IMR-90 (cell line): ENCODE measurements around the gene RPUSD1.

Experiments
- BHLHE40 ChIP-seq: fragments of 150-350 bp; IDR thresholded peaks from 2 replicates; pipeline ENCODE4 v1.6.1; 2016; ENCODE audit warnings: mild to moderate bottlenecking, low read depth, low read length
- CEBPB ChIP-seq: IDR thresholded peaks from 2 replicates; pipeline ENCODE4 v1.6.1; 2012; ENCODE audit warnings: low read depth, low read length, improper control_type of control experiment
- FOS ChIP-seq: fragments of 150-350 bp; IDR thresholded peaks from 2 replicates; pipeline ENCODE4 v1.6.1; 2016; ENCODE audit warnings: low read depth, low read length
- MAZ ChIP-seq: IDR thresholded peaks from 2 replicates; pipeline ENCODE4 v1.6.1; 2012; ENCODE audit warnings: low read depth, mild to moderate bottlenecking, low read length, improper control_type of control experiment, moderate library complexity, borderline replicate concordance
- MXI1 ChIP-seq: IDR thresholded peaks from 2 replicates; pipeline ENCODE4 v1.6.1; 2012; ENCODE audit warnings: low read depth, mild to moderate bottlenecking, low read length, moderate library complexity, borderline replicate concordance
- NFE2L2 ChIP-seq: fragments of 150-350 bp; IDR thresholded peaks from 2 replicates; pipeline ENCODE4 v1.6.1; 2016; ENCODE audit warnings: low read depth, mild to moderate bottlenecking, low read length
- POLR2A ChIP-seq: IDR thresholded peaks from 2 replicates; pipeline ENCODE4 v1.6.1; 2012; ENCODE audit warnings: mild to moderate bottlenecking, low read depth, low read length
- RCOR1 ChIP-seq: IDR thresholded peaks from 2 replicates; pipeline ENCODE4 v1.6.1; 2012; ENCODE audit warnings: mild to moderate bottlenecking, low read length, improper control_type of control experiment; ENCODE audit not compliant: insufficient replicate concordance
- RFX5 ChIP-seq: IDR thresholded peaks from 2 replicates; pipeline ENCODE4 v1.8.0; 2012; ENCODE audit warnings: low read depth, mild to moderate bottlenecking, low read length, moderate library complexity
- SMC3 ChIP-seq: fragments of 150-350 bp; IDR thresholded peaks from 2 replicates; pipeline ENCODE4 v1.6.1; 2016; ENCODE audit warnings: low read depth, mild to moderate bottlenecking, antibody characterized with exemption, low read length, moderate library complexity
- TF ChIP-seq, protein P1 (sequence below): conservative IDR thresholded peaks from 2 replicates; pipeline ENCODE4 v1.5.1; 2012; ENCODE audit warnings: mild to moderate bottlenecking, low read depth, low read length, improper control_type of control experiment
- TF ChIP-seq, protein P2 (sequence below): fragments of 150-350 bp; IDR thresholded peaks from 2 replicates; pipeline ENCODE4 v1.6.1; 2016; ENCODE audit warnings: low read depth, mild to moderate bottlenecking, low read length, moderate library complexity, borderline replicate concordance

DNA sequence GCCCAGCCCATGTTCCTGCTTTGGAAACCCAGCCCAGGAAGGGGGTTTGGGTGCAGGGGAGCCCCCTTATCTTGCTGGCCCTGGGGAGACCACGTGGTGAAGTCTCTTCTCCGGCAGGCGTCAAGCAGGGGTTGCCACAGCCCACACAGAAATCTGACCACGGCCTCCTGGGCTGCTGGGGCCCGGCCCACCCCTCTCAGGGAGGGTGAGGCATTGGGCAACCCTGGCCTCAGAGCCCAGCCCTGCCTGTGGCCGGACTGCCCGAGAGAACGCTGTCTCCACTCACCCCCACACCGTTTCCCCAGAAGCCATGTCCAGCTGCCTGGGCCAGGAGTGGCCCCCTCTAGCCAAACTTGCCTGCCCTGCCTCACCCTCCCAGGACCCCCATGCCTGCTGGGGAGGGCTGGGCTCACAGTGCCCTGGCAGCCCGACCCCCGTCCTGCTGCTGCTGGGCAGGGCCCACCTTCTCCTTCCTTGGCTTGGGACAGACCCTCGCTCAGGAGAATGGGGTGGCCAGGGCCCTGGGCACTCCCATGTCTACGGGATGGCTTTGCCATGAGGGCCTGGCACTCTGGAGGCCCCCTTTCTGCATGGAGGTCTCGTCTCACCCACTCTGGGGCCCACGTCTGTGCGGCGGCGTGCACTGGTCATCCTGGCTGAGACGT is 6.7 kb downstream of the RPUSD1 start:
- TF ChIP-seq, protein P1, sequence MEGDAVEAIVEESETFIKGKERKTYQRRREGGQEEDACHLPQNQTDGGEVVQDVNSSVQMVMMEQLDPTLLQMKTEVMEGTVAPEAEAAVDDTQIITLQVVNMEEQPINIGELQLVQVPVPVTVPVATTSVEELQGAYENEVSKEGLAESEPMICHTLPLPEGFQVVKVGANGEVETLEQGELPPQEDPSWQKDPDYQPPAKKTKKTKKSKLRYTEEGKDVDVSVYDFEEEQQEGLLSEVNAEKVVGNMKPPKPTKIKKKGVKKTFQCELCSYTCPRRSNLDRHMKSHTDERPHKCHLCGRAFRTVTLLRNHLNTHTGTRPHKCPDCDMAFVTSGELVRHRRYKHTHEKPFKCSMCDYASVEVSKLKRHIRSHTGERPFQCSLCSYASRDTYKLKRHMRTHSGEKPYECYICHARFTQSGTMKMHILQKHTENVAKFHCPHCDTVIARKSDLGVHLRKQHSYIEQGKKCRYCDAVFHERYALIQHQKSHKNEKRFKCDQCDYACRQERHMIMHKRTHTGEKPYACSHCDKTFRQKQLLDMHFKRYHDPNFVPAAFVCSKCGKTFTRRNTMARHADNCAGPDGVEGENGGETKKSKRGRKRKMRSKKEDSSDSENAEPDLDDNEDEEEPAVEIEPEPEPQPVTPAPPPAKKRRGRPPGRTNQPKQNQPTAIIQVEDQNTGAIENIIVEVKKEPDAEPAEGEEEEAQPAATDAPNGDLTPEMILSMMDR: no peak
- TF ChIP-seq MAZ (no peak), POLR2A (no peak), RCOR1 (no peak), FOS (no peak), CEBPB (no peak), SMC3 (no peak), BHLHE40 (no peak), RFX5 (no peak), NFE2L2 (no peak), MXI1 (no peak)
- TF ChIP-seq, protein P2, sequence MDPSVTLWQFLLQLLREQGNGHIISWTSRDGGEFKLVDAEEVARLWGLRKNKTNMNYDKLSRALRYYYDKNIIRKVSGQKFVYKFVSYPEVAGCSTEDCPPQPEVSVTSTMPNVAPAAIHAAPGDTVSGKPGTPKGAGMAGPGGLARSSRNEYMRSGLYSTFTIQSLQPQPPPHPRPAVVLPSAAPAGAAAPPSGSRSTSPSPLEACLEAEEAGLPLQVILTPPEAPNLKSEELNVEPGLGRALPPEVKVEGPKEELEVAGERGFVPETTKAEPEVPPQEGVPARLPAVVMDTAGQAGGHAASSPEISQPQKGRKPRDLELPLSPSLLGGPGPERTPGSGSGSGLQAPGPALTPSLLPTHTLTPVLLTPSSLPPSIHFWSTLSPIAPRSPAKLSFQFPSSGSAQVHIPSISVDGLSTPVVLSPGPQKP: no peak
